Neural progenitor cell (in vitro differentiated cells): Measurements from ENCODE around the gene TMEM119.

Source experiments
- CTCF ChIP-seq: fragments of 200-600 bp; sonication (generic); IDR thresholded peaks from 2 replicates; pipeline ENCODE4 v1.5.1; 2017; ENCODE audit warnings: antibody characterized with exemption, mild to moderate bottlenecking
- EZH2 ChIP-seq: fragments of 200-600 bp; sonication (generic); IDR thresholded peaks from 2 replicates; pipeline ENCODE4 v1.6.1; 2017; ENCODE audit warnings: antibody characterized with exemption, mild to moderate bottlenecking, moderate library complexity

- TF ChIP-seq CTCF (no peak), EZH2 (no peak)
Observed at GRCh38 chr12:108635201-108635996, 37.5 kb upstream of the TMEM119 start.
